Liver (tissue), 3 donors: Measurements from ENCODE around the gene RRP8.

Source experiments
- EGR1 ChIP-seq, 2 donors: IDR thresholded peaks; 2 replicates each; pipeline ENCODE4 v1.6.1; 2016 to 2018; ENCODE audit warnings: antibody characterized with exemption in 2 of 2, low read depth in 2 of 2
- FOXA1 ChIP-seq: IDR thresholded peaks from 2 replicates; pipeline ENCODE4 v1.6.1; 2016; ENCODE audit warnings: antibody characterized with exemption
- FOXA2 ChIP-seq: IDR thresholded peaks from 2 replicates; pipeline ENCODE4 v1.6.1; 2016; ENCODE audit warnings: antibody characterized with exemption
- SP1 ChIP-seq: IDR thresholded peaks from 2 replicates; pipeline ENCODE4 v1.6.1; 2018; ENCODE audit warnings: antibody characterized with exemption, mild to moderate bottlenecking
- ZBTB33 ChIP-seq: IDR thresholded peaks from 2 replicates; pipeline ENCODE4 v1.6.1; 2016; ENCODE audit warnings: antibody characterized with exemption
- TF ChIP-seq, protein P1 (sequence below): fragments of 150-350 bp; IDR thresholded peaks from 2 replicates; pipeline ENCODE4 v1.5.1; 2017; ENCODE audit warnings: improper control_type of control experiment, low read depth, low read length; ENCODE audit not compliant: missing input control
- TF ChIP-seq, protein P2 (sequence below): IDR thresholded peaks from 2 replicates; pipeline ENCODE4 v1.6.1; 2016; ENCODE audit warnings: antibody characterized with exemption
- donor health status: healthy.
- donor health status: healthy.

GRCh38 chr11:6647836-6648235, 44.4 kb upstream of the RRP8 start:
- TF ChIP-seq EGR1 (IDR thresholded peaks at IDR 0.05; ENCODE audit: low read depth in 2 of 2) (no peak), ZBTB33 (no peak), SP1 (no peak), FOXA1 (no peak), FOXA2 (no peak)
- TF ChIP-seq, protein P1, sequence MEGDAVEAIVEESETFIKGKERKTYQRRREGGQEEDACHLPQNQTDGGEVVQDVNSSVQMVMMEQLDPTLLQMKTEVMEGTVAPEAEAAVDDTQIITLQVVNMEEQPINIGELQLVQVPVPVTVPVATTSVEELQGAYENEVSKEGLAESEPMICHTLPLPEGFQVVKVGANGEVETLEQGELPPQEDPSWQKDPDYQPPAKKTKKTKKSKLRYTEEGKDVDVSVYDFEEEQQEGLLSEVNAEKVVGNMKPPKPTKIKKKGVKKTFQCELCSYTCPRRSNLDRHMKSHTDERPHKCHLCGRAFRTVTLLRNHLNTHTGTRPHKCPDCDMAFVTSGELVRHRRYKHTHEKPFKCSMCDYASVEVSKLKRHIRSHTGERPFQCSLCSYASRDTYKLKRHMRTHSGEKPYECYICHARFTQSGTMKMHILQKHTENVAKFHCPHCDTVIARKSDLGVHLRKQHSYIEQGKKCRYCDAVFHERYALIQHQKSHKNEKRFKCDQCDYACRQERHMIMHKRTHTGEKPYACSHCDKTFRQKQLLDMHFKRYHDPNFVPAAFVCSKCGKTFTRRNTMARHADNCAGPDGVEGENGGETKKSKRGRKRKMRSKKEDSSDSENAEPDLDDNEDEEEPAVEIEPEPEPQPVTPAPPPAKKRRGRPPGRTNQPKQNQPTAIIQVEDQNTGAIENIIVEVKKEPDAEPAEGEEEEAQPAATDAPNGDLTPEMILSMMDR, result no peak
- TF ChIP-seq, protein P2, sequence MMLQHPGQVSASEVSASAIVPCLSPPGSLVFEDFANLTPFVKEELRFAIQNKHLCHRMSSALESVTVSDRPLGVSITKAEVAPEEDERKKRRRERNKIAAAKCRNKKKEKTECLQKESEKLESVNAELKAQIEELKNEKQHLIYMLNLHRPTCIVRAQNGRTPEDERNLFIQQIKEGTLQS, result no peak
